ENCODE data around the gene COBL. TPM values are rescaled to one million over a fixed set of nuclear protein-coding genes. Genes with fewer than 3 reads are reported as not detected.

Gene COBL
- total RNA-seq, 1 donor from 2014 or later, result 25.7 TPM

DNA sequence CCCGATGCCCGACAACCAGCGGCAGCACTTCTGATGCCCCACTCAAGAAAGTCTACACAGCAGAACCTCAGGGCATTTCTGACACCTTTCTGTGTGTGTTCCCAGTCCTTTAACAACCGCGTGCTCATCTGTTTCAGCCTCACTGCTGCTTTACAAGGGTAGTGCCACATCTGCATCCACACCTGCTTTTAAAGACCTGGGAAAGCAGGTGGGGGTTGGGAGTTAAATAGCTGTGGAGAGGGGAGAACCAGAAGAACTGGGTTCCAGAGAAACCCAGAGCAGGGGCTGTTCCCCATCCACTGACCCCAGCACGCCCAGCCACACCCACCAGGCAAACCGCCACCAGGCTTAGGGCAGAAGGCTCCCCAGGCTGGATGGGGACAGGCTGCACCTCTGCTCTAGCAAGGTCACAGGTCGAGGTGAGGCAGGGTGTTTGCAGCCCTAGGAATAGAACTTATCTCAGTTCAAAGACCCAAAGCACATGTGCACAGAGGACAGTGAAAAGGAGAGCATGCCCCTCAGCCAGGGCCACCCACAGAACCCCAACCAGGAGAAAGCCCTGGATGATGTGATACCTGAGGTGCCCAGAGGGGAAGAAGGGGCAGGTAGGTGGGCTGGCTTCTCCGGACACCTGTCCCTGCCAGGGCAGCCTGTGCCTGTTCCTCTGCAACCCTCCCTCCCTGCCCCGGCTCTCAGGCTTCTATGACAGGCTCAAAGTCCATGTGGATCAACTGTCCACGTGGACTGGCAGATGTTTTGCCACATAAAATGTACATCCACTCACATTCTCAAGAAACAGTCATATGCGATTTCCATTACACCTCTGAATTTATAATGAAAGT lies 51.3 kb downstream of the COBL start:
- Mint-ChIP-seq H3K27ac (peak overlapping the region; percentile 56), H3K9me3 (no peaks in the 10 kb centered on the region), H3K4me1 (ENCODE audit: unreplicated experiment) (peaks cover 23% of the 10 kb centered on the region), H3K4me3 (no peak overlapping the region), H3K36me3 (no peaks in the 10 kb centered on the region), H3K27me3 (no peaks in the 10 kb centered on the region)
- DNase-seq (ENCODE audit: extremely low spot score, unreplicated experiment), result no peak
- TF ChIP-seq CTCF (conservative IDR thresholded peaks at IDR 0.05), result no peak

- H3K9me3 Mint-ChIP-seq, result no peaks in the 10 kb centered on the region
- TF ChIP-seq CTCF (conservative IDR thresholded peaks at IDR 0.05), result no peak
- H3K4me3 Mint-ChIP-seq, result peak overlapping the region; percentile 79
- DNase-seq (ENCODE audit: extremely low spot score, unreplicated experiment), result no peak
- H3K36me3 Mint-ChIP-seq, result no peaks in the 10 kb centered on the region
- H3K4me1 Mint-ChIP-seq (ENCODE audit: unreplicated experiment), result peaks cover 23% of the 10 kb centered on the region
- peak overlapping the region; percentile 97 for H3K27ac Mint-ChIP-seq
- no peaks in the 10 kb centered on the region for H3K27me3 Mint-ChIP-seq
Measured at GRCh38 chr7:51263631-51264484, 52.8 kb downstream of the COBL start.

DNA sequence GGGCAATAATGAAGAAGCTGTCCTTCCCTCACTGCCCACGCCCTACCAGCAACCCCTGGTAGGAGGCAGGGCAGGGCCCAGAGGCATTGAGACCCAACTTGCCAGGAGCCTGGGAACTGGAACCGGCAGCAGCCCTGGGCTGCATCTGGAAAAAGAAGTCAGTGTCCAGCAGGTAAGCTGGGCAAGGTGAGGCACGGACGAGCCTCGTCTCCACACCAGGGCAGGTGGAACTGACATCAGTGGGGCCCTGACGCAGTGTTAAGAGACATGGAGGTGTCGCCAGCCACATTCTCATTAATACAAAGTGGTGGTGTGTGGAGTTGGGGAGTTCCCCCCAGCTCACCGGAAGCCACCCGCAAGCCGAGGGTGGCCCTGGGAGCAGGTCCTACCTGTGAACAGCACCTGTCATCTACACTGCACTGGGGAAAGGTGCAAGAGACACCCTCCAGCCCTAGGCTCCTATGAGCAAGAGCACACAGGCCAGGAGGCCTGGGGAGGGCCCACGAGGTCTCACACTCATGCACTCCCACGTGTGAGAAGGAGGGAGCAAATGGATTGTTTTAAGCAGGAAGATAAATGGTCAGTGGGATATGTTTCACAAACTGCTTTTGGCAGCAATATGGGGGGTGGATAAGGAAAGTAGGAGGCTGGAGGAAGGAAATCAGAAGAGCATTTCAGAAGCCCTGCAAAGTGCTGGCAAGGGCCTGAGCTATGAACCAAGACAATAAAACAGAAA lies 53.6 kb downstream of the COBL start:
- TF ChIP-seq CTCF (conservative IDR thresholded peaks at IDR 0.05), result no peak
- no peak for DNase-seq (ENCODE audit: extremely low spot score, unreplicated experiment)
- Mint-ChIP-seq H3K9me3 (no peaks in the 10 kb centered on the region), H3K27me3 (no peaks in the 10 kb centered on the region), H3K4me1 (ENCODE audit: unreplicated experiment) (peaks cover 18% of the 10 kb centered on the region), H3K4me3 (peak overlapping the region; percentile 79), H3K27ac (peak overlapping the region; percentile 97), H3K36me3 (no peaks in the 10 kb centered on the region)

- Mint-ChIP-seq H3K4me3 (no peak overlapping the region), H3K27ac (peak overlapping the region; percentile 50), H3K4me1 (ENCODE audit: unreplicated experiment) (peaks cover 16% of the 10 kb centered on the region), H3K9me3 (no peaks in the 10 kb centered on the region), H3K27me3 (no peaks in the 10 kb centered on the region), H3K36me3 (no peaks in the 10 kb centered on the region)
- no peak for TF ChIP-seq CTCF (conservative IDR thresholded peaks at IDR 0.05)
- DNase-seq (ENCODE audit: extremely low spot score, unreplicated experiment), result no peak
Measured at GRCh38 chr7:51261950-51262795, 54.4 kb downstream of the COBL start.

Data from type B pancreatic cell (in vitro differentiated cells).